Measurements from ENCODE around the gene NKTR.

NKTR gene

GRCh38 chr3:42682301-42683070 is 82.0 kb downstream of the NKTR start:
- no peak for TF ChIP-seq ZNF274 (IDR thresholded peaks at IDR 0.05; ENCODE audit: low read depth, low read length)
- H3K4me3 ChIP-seq (ENCODE audit: low read length), result no peak overlapping the region

- no peak for TF ChIP-seq ZNF274 (IDR thresholded peaks at IDR 0.05; ENCODE audit: low read depth, low read length)
- no peak overlapping the region for H3K4me3 ChIP-seq (ENCODE audit: low read length)
These were observed 83.6 kb downstream of the NKTR start for GRCh38 chr3:42683875-42684598.

- H3K4me3 ChIP-seq (ENCODE audit: low read length), result no peak overlapping the region
- no peak for TF ChIP-seq ZNF274 (IDR thresholded peaks at IDR 0.05; ENCODE audit: low read depth, low read length)
These were observed 84.3 kb downstream of the NKTR start for GRCh38 chr3:42684632-42685362.

GRCh38 chr3:42685363-42685881 is 84.9 kb downstream of the NKTR start, which contains the start of gene KLHL40:
Gene KLHL40 (plus strand): TSS chr3:42685537. CDS start chr3:42685619, 82 bp downstream.
- H3K4me3 ChIP-seq (ENCODE audit: low read length), result no peak within 1 kb of the TSS
- no peak for TF ChIP-seq ZNF274 (IDR thresholded peaks at IDR 0.05; ENCODE audit: low read depth, low read length)

- no peak for TF ChIP-seq ZNF274 (IDR thresholded peaks at IDR 0.05; ENCODE audit: low read depth, low read length)
These were observed 85.7 kb downstream of the NKTR start for GRCh38 chr3:42685891-42686820.

GRCh38 chr3:42686832-42687650 is 86.6 kb downstream of the NKTR start:
- no peak for TF ChIP-seq ZNF274 (IDR thresholded peaks at IDR 0.05; ENCODE audit: low read depth, low read length)
- no peak overlapping the region for H3K4me3 ChIP-seq (ENCODE audit: low read length)

More at GRCh38 chr3:42685891-42686820, 85.7 kb downstream of the NKTR start:
- no peak overlapping the region for H3K4me3 ChIP-seq (ENCODE audit: low read length)

GRCh38 chr3:42688016-42688415 is 87.5 kb downstream of the NKTR start:
- no peak overlapping the region for H3K4me3 ChIP-seq (ENCODE audit: low read length)
- no peak for TF ChIP-seq ZNF274 (IDR thresholded peaks at IDR 0.05; ENCODE audit: low read depth, low read length)

GRCh38 chr3:42688487-42689420 is 88.3 kb downstream of the NKTR start:
- no peak overlapping the region for H3K4me3 ChIP-seq (ENCODE audit: low read length)
- no peak for TF ChIP-seq ZNF274 (IDR thresholded peaks at IDR 0.05; ENCODE audit: low read depth, low read length)

- TF ChIP-seq ZNF274 (IDR thresholded peaks at IDR 0.05; ENCODE audit: low read depth, low read length), result no peak
- no peak overlapping the region for H3K4me3 ChIP-seq (ENCODE audit: low read length)
These were observed 89.0 kb downstream of the NKTR start for GRCh38 chr3:42689421-42690014.

GRCh38 chr3:42690191-42690590 is 89.7 kb downstream of the NKTR start:
- TF ChIP-seq ZNF274 (IDR thresholded peaks at IDR 0.05; ENCODE audit: low read depth, low read length), result no peak
- no peak overlapping the region for H3K4me3 ChIP-seq (ENCODE audit: low read length)

Data from GM08714 (cell line).